Tibial nerve (tissue), 4 donors: ENCODE data around the gene ID2. TPM values are rescaled to one million over a fixed set of nuclear protein-coding genes. Genes with fewer than 3 reads are reported as not detected.

ENCODE experiments used
- DNase-seq, 2 donors: peaks; one replicate each; pipeline ENCODE4 v3.0.0-alpha.2; 2019; ENCODE audit warnings: low spot score in 2 of 2
- H3K27ac ChIP-seq, 4 donors: fragments of 200-600 bp; sonication (generic) in 3 of 4; one replicate each; pipeline ENCODE4 v1.5.1; 2017 to 2019; ENCODE audit warnings: mild to moderate bottlenecking in 1 of 4
- H3K27me3 ChIP-seq, 2 donors: fragments of 200-600 bp; sonication (generic) in 1 of 2; one replicate each; pipeline versions ENCODE4 v1.5.1 to v1.6.0; 2017 to 2019
- H3K36me3 ChIP-seq, 3 donors: fragments of 200-600 bp; sonication (generic); one replicate each; pipeline ENCODE4 v1.5.1; 2018 to 2019
- H3K4me1 ChIP-seq, 4 donors: fragments of 200-600 bp; sonication (generic) in 3 of 4; one replicate each; pipeline ENCODE4 v1.5.1; 2017 to 2019
- H3K4me3 ChIP-seq, 4 donors: fragments of 200-600 bp; sonication (generic) in 3 of 4; one replicate each; pipeline ENCODE4 v1.5.1; 2017 to 2019; ENCODE audit warnings: mild to moderate bottlenecking in 1 of 4, moderate library complexity in 1 of 4
- H3K9me3 ChIP-seq, 4 donors: fragments of 200-600 bp; sonication (generic) in 3 of 4; one replicate each; pipeline ENCODE4 v1.5.1; 2017 to 2019
- EP300 ChIP-seq, 2 donors: sonication (generic); formaldehyde crosslinking; IDR thresholded peaks; one replicate each; pipeline ENCODE4 v1.6.1; 2017; ENCODE audit warnings: antibody characterized with exemption in 2 of 2, mild to moderate bottlenecking in 1 of 2
- POLR2A ChIP-seq, 2 donors: fragments of 450-650 bp; IDR thresholded peaks; one replicate each; pipeline ENCODE4 v1.6.1; 2017; ENCODE audit warnings: antibody characterized with exemption in 2 of 2, mild to moderate bottlenecking in 2 of 2, moderate library complexity in 2 of 2
- WGBS, 2 donors: methylation state at CpG; one replicate each; pipeline ENCODE4 v1.1.5; 2018; 5-methylcytosine and 5-hydroxymethylcytosine counted together
- total RNA-seq, 4 donors: library from RNA; depleted of rRNA; stranded (reverse); fragments of >200 nt; gene quantifications; one replicate each; pipeline ENCODE4 v1.1.0, GENCODE V29; 2016
- TF ChIP-seq, protein P1 (sequence below), 5 experiments: fragments of 200-600 bp in 3 of 5; fragments of 450-650 bp in 2 of 5; sonication (generic) in 3 of 5; IDR thresholded peaks; one replicate each; pipeline ENCODE4 v1.5.1; 2016 to 2019; ENCODE audit warnings: antibody characterized with exemption in 5 of 5, mild to moderate bottlenecking in 3 of 5, moderate library complexity in 2 of 5

ID2 gene
- total RNA-seq, 4 donors from 2014 or later, result 145 to 208 (median 166) TPM

DNA sequence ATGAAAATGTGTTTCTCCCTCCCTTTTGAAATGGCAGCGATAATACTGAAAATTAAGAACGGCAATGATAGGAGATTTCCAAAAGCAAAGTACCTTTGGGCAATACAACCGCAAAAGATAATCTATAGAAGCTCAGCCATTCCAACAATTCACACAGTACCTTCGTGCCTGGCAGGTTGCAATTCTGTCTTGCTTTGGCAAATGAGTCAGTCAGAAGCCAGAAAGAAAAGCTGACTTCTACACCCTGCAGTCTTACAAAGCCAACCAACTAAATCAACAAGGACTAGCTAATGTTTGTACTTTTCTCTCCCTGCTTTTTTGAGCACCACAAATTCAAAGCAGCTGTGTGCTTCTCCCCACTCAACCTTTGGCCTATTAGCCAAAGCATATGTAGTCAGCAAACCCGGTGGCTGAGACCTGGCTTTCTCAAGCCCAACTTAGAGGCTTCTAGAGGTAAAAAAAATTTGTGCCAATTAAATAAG, 25.7 kb upstream of the ID2 start:
- Histone ChIP-seq H3K36me3 (no peaks in the 10 kb centered on the region), H3K9me3 (no peaks in the 10 kb centered on the region), H3K27ac (no peak overlapping the region), H3K4me1 (peaks cover 0 to 1% (median 0%) of the 10 kb centered on the region in 4 donors), H3K4me3 (no peak overlapping the region), H3K27me3 (no peaks in the 10 kb centered on the region)
- WGBS, 2 donors, result 83 to 87% methylated on average over 5 of the region's 5 CpGs
- TF ChIP-seq, protein P1, sequence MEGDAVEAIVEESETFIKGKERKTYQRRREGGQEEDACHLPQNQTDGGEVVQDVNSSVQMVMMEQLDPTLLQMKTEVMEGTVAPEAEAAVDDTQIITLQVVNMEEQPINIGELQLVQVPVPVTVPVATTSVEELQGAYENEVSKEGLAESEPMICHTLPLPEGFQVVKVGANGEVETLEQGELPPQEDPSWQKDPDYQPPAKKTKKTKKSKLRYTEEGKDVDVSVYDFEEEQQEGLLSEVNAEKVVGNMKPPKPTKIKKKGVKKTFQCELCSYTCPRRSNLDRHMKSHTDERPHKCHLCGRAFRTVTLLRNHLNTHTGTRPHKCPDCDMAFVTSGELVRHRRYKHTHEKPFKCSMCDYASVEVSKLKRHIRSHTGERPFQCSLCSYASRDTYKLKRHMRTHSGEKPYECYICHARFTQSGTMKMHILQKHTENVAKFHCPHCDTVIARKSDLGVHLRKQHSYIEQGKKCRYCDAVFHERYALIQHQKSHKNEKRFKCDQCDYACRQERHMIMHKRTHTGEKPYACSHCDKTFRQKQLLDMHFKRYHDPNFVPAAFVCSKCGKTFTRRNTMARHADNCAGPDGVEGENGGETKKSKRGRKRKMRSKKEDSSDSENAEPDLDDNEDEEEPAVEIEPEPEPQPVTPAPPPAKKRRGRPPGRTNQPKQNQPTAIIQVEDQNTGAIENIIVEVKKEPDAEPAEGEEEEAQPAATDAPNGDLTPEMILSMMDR (IDR thresholded peaks at IDR 0.05), result no peak
- TF ChIP-seq POLR2A (IDR thresholded peaks at IDR 0.05), result no peak
- no peak for TF ChIP-seq EP300 (IDR thresholded peaks at IDR 0.05)
- no peak for DNase-seq

GRCh38 chr2:8656811-8657210, 25.0 kb upstream of the ID2 start:
- WGBS, 2 donors, result 86 to 89% methylated on average over 4 of the region's 4 CpGs
- Histone ChIP-seq H3K4me1 (peaks cover 0 to 7% (median 0%) of the 10 kb centered on the region in 4 donors), H3K9me3 (no peaks in the 10 kb centered on the region), H3K36me3 (no peaks in the 10 kb centered on the region), H3K27ac (no peak overlapping the region), H3K4me3 (no peak overlapping the region), H3K27me3 (no peaks in the 10 kb centered on the region)
- TF ChIP-seq, protein P1 (IDR thresholded peaks at IDR 0.05), result no peak
- TF ChIP-seq POLR2A (IDR thresholded peaks at IDR 0.05) (no peak), EP300 (IDR thresholded peaks at IDR 0.05) (no peak)
- no peak for DNase-seq

- no peak overlapping the region for H3K4me3 ChIP-seq
- no peak for DNase-seq
- H3K9me3 ChIP-seq, result no peaks in the 10 kb centered on the region
- peaks cover 0 to 14% (median 2%) of the 10 kb centered on the region in 4 donors for H3K4me1 ChIP-seq
- 70 to 71% methylated on average over 16 to 17 of the region's 17 CpGs for WGBS, 2 donors
- H3K36me3 ChIP-seq, result no peaks in the 10 kb centered on the region
- no peaks in the 10 kb centered on the region for H3K27me3 ChIP-seq
- TF ChIP-seq POLR2A (IDR thresholded peaks at IDR 0.05), result no peak
- no peak for TF ChIP-seq EP300 (IDR thresholded peaks at IDR 0.05)
- TF ChIP-seq, protein P1 (IDR thresholded peaks at IDR 0.05), result no peak
- H3K27ac ChIP-seq, result no peak overlapping the region
Observed at GRCh38 chr2:8657423-8658062, 24.3 kb upstream of the ID2 start.

DNA sequence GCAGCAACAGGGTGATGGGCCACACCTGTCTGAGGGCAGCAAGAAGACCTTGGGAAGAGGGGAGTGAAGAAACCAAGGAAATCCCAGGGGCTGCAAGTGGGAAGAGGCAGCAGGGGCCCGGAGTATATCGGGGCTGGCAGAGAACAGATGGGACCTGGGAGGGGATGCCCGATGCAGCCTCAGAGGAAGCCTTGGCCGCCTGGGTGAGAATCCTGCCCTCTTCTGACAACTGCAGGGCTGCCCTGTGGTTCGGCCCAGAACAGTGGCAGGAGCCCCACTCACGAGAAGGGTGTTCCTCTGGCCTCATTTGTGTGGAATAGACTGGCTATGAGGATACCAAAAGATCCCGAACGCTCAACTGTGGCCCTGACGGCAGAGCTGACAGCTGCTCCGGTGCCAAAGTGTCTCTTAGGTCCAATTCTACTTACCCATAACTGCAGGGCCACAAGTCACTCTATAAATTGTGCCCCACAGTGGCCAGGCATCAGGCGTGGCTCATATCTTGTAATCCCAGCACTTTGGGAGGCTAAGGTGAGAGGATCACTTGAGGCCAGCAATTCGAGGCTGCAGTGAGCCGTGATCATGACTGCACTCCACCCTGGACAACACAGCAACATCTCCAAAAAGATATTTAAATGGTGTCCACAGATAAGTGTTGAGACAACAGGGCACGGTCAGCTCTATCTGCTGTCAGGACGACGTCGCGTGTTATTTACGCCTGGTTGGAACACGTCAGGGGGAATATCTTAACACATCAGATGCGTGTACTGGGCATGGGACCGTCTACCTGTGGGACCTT, 23.6 kb upstream of the ID2 start:
- 94 to 96% methylated on average over 22 of the region's 22 CpGs for WGBS, 2 donors
- no peaks in the 10 kb centered on the region for H3K9me3 ChIP-seq
- peaks cover 0 to 14% (median 2%) of the 10 kb centered on the region in 4 donors for H3K4me1 ChIP-seq
- no peaks in the 10 kb centered on the region for H3K36me3 ChIP-seq
- H3K4me3 ChIP-seq, result no peak overlapping the region
- no peak overlapping the region for H3K27ac ChIP-seq
- DNase-seq, result no peak
- TF ChIP-seq, protein P1 (IDR thresholded peaks at IDR 0.05), result no peak
- TF ChIP-seq EP300 (IDR thresholded peaks at IDR 0.05) (no peak), POLR2A (IDR thresholded peaks at IDR 0.05) (no peak)
- H3K27me3 ChIP-seq, result no peaks in the 10 kb centered on the region
